M059J (cell line): ENCODE measurements around the gene KCNB1. TPM values are rescaled to one million over a fixed set of nuclear protein-coding genes. Genes with fewer than 3 reads are reported as not detected.
"Not testable (repeated sequence)": the region's sequence is repeated elsewhere in the genome, so short reads cannot be mapped to it uniquely, and the experiment has no call there.

ENCODE experiments used
- DNase-seq: peaks from one replicate; pipeline ENCODE4 v3.0.0-alpha.2; 2012; ENCODE audit warnings: low read depth
- total RNA-seq: library from RNA; depleted of rRNA; stranded (reverse); fragments of >200 nt; shearing (Covaris generic); gene quantifications from 2 replicates; pipeline ENCODE4 v1.2.3, GENCODE V29; 2014; rRNA removed

The KCNB1 gene
- total RNA-seq, 1 experiment from 2014 or later, result not detected

GRCh38 chr20:49323622-49324238, 158.7 kb downstream of the KCNB1 start:
- DNase-seq, result peak; percentile 76

- DNase-seq, result peak; percentile 74
Measured at GRCh38 chr20:49320460-49320859, 162.0 kb downstream of the KCNB1 start.

DNA sequence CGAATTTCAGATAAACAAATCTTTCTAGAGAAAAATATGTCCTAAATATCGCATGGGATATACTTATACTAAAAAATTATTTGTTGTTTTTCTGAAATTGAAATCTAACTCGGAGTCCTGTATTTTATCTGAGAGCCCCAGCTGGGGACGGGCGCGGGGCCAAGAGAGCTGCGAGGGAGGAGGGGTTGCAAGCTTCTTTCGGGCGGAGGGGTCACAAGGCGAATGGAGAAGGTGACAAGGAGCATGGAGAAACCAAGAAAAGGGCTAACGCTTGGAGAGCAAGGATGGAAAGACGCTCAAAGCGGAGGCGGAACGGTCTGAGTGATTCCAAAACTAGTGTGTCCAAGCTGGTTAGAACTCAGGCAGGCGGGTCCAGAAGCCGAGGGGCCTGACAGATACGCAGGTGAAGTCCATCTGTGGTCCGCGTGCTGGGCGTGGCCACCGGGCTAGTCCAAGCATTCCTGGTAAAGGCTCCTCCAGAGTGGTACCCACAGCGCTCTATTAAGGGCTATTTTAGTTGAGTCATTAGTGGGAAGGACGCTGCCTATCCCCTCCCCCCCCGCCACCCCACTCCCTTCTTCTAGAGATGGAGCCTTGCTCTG, 163.2 kb downstream of the KCNB1 start:
- DNase-seq, result no peak

DNA sequence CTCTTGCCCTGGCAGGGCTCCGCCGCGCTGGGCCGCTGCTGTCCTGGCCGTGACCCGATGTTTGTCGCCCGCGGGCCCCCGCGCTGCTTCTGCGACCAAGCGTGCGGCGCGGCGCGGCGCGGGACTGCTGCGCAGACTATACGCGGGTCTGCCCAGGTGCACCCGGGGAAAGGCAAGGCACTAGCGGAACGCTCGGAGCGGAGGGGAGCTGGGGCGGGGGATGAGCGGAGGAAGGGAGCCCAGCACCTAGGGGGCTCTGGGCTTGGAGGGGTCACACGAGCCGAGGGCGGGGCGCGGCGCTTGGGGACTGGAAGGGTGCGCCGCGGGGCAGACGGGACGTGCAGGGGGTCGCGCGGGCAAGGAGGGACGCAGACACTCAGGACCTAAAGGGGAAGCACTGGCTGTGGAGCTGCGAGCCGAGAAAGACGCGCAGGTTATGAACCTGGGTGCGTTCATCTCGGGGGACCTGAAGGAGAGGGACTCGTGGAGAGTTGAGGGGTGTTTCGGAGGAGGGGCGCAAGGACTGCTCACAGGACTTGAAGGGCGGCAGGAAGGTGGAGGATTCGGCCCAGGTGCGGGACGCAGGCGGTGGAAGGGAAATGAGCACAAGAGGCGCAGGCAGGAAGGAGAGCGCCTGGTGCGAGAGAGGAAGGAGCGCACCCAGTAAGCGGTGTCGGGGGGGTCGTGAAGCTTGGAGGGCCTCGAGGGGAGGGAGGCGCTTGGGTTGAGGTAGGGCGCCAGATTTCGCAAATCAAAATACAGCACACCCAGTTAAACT, 163.8 kb downstream of the KCNB1 start:
- no peak for DNase-seq

DNA sequence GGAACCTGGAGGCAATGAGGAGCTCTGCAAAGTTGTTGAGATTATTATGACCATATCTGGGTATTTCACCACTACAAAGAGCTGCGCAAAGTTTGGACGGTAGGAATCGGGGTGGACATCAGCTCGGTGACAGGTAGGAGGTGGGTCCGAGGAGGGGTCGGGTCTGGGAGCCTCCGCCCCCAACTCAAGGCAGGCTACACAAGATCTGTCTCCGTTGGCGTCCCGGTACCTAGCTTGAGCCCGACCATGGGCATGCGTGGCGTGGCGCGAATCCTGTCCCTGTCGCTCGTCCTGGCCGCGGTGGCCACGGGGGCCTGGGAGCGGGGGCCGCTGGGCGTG, 164.4 kb downstream of the KCNB1 start:
- DNase-seq, result no peak

DNA sequence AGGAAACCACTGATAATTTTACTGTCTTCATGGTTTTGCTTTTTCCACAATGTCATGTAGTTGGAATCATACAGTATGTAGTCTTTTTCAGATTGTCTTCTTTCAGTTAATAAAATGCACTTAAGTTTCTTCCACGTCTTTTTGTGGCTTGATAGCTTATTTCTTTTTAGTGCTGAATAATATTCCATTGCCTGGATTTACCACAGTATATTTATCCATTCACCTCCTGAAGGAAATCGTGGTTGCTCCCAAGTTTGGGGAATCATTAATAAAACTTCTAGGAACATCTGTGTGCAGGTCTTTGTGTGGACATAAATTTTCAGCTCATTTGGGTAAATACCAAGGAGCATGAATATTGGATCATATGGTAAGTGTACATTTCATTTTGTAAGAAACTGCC, 165.8 kb downstream of the KCNB1 start:
- DNase-seq, result no peak

DNA sequence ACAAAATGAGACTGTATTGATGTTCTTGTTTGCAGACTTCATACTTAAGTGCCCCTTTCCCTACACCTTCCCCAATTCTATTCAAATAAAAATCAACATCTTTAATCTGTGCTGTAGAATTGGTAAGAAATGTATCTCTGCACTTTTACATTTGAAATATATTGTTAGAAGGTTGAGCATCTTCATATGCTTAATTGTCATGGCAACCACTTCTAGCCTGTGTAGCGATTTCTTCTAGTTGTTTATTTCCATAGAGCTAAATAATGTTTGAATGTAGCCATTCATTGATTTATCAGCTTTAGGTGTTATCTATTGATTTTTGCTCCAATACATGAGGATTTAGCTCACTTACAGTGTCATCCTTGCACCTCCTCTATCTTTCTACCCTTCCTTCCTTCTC, 166.9 kb downstream of the KCNB1 start:
- DNase-seq, result no peak

DNA sequence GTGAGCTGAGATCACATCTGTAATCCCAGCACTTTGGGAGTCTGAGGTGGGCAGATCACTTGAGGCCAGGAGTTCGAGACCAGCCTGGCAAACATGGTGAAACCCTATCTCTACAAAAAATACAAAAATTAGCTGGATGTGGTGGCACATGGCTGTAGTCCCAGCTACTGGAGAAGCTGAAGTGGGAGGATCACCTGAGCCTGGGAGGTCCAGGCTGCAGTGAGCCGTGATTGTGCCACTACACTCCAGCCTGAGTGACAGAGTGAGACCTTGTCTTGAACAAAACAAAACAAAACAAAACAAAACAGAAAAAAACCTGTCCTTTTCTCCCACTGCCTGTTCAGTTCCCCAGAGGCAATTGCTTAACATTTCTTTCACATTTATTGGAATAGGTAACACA, 168.4 kb downstream of the KCNB1 start:
- not testable (repeated sequence) for DNase-seq

Other genes starting within 250 kb of the KCNB1 start
- 104 and 156 TPM in 2 replicates for gene ZNFX1, start 204.6 kb downstream of the KCNB1 start, total RNA-seq
- 0.02 and 0.07 TPM in 2 replicates for gene PTGIS, start 85.5 kb upstream of the KCNB1 start, total RNA-seq
- 30.2 and 46.0 TPM in 2 replicates for gene B4GALT5, start 231.2 kb upstream of the KCNB1 start, total RNA-seq